ENCODE measurements around the gene TAS1R1. TPM values are rescaled to one million over a fixed set of nuclear protein-coding genes. Genes with fewer than 3 reads are reported as not detected.

TAS1R1 gene
- total and polyA plus RNA-seq, 9 of the 15 experiments (the other 6 are each of a cell fraction or from before 2014, with no cell fraction given), result 0.06 TPM; not detected in 8

DNA sequence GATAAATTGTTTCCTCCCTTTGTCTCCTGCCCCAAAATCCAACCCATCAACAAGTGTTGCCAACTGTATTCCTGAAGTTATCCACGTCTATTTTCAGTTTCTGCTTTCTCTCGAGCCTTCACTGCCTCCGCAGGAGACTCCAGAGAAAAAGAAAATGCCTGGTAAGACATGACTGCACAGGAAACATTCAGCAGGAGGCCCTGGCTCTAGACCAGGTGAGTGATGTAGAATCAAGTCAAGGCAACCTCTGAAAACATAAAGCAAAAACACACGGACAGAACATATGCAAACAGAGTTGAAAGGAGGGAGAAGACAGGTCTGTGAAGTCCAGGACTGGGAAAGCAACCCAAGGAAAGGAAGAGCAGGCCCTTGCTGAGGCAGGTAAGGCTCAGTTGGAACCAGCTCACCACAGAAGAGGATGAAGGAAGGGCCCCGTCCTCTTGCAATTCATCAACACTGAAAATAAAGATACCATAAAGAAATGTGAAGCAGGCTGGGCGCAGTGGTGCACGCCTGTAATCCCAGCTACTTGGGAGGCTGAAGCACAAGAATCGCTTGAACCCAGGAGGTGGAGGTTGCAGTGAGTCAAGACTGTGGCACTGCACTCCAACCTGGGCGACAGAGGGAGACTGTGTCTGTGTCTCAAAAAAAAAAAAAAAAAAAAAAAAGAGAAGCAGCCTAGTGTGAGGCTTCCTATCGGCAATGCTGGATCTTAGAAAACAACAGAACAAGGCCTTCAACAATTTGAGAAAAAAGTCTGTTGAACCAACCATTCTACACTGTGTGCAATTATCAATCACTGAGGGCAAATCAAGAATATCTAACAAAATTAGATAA lies 9.6 kb upstream of the TAS1R1 start:
- ATAC-seq (no peak), FAIRE-seq (peak; percentile 54), DNase-seq (ENCODE audit: extremely low read depth in 1 of 4, low spot score in 3 of 4) (no peak)
- BruUV-seq (replicated peaks), result no TSS peak
- WGBS (ENCODE audit: insufficient coverage, low coverage, missing lambda C conversion rate), result 79% methylated on average over 10 of the region's 10 CpGs
- H3K4me2 ChIP-seq (ENCODE audit: insufficient read depth, low read length), result no peak overlapping the region
- no peak overlapping the region for H2AFZ ChIP-seq (ENCODE audit: low read depth, low read length)
- intact Hi-C loops (cut with micrococcal nuclease) (no loop called here), in situ Hi-C loops (cut with MboI) (no loop called here)
- H3K36me3 ChIP-seq (ENCODE audit: control insufficient read depth, insufficient read depth, low read length), result peaks cover 95% of the 10 kb centered on the region
- H3K79me2 ChIP-seq (ENCODE audit: control insufficient read depth, insufficient read depth, low read length), result peaks cover 8% of the 10 kb centered on the region; the same call in 1 of the 3 replicates
- no peaks in the 10 kb centered on the region for H3K27me3 ChIP-seq (ENCODE audit: control insufficient read depth in 2 of 2, insufficient read depth in 2 of 2, low read length in 2 of 2)
- 0 out of 2 replicates have a peak, but pooled peaks cover 6% of the 10 kb centered on the region for H4K20me1 ChIP-seq (replicated peaks; ENCODE audit: control insufficient read depth, insufficient read depth, low read length)
- ChIA-PET POLR2A (no interaction called here), CTCF (ENCODE audit: low intra/inter-chr PET ratio) (no interaction called here)
- no peaks in the 10 kb centered on the region for H3K9me3 ChIP-seq (replicated peaks; ENCODE audit: control insufficient read depth, insufficient read depth, low read depth, low read length)
- no peak overlapping the region for H3K4me3 ChIP-seq
- H3K9ac ChIP-seq (ENCODE audit: insufficient read depth in 1 of 2, low read depth in 2 of 2, low read length in 2 of 2), result no peak overlapping the region
- no peak for TF ChIP-seq SNIP1 (IDR thresholded peaks at IDR 0.05; ENCODE audit: low read depth)
- TF ChIP-seq MTA1 (IDR thresholded peaks at IDR 0.05; ENCODE audit: borderline replicate concordance), result no peak
- TF ChIP-seq ETV5 (CRISPR knock-in tag; IDR thresholded peaks at IDR 0.05; ENCODE audit: low read depth), result no peak
- TF ChIP-seq DPF2 (IDR thresholded peaks at IDR 0.05), result no peak
- TF ChIP-seq, protein P1, sequence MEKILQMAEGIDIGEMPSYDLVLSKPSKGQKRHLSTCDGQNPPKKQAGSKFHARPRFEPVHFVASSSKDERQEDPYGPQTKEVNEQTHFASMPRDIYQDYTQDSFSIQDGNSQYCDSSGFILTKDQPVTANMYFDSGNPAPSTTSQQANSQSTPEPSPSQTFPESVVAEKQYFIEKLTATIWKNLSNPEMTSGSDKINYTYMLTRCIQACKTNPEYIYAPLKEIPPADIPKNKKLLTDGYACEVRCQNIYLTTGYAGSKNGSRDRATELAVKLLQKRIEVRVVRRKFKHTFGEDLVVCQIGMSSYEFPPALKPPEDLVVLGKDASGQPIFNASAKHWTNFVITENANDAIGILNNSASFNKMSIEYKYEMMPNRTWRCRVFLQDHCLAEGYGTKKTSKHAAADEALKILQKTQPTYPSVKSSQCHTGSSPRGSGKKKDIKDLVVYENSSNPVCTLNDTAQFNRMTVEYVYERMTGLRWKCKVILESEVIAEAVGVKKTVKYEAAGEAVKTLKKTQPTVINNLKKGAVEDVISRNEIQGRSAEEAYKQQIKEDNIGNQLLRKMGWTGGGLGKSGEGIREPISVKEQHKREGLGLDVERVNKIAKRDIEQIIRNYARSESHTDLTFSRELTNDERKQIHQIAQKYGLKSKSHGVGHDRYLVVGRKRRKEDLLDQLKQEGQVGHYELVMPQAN (IDR thresholded peaks at IDR 0.05; ENCODE audit: borderline replicate concordance), result no peak
- TF ChIP-seq, protein P2, sequence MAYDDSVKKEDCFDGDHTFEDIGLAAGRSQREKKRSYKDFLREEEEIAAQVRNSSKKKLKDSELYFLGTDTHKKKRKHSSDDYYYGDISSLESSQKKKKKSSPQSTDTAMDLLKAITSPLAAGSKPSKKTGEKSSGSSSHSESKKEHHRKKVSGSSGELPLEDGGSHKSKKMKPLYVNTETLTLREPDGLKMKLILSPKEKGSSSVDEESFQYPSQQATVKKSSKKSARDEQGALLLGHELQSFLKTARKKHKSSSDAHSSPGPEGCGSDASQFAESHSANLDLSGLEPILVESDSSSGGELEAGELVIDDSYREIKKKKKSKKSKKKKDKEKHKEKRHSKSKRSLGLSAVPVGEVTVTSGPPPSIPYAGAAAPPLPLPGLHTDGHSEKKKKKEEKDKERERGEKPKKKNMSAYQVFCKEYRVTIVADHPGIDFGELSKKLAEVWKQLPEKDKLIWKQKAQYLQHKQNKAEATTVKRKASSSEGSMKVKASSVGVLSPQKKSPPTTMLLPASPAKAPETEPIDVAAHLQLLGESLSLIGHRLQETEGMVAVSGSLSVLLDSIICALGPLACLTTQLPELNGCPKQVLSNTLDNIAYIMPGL (CRISPR knock-in tag; IDR thresholded peaks at IDR 0.05), result no peak
- TF ChIP-seq, protein P3, sequence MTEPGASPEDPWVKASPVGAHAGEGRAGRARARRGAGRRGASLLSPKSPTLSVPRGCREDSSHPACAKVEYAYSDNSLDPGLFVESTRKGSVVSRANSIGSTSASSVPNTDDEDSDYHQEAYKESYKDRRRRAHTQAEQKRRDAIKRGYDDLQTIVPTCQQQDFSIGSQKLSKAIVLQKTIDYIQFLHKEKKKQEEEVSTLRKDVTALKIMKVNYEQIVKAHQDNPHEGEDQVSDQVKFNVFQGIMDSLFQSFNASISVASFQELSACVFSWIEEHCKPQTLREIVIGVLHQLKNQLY (CRISPR knock-in tag; conservative IDR thresholded peaks at IDR 0.05), result no peak
- TF ChIP-seq PHF20 (IDR thresholded peaks at IDR 0.05; ENCODE audit: partially characterized antibody), result no peak
- TF ChIP-seq SIN3A (IDR thresholded peaks at IDR 0.05; ENCODE audit: borderline replicate concordance in 2 of 2, control insufficient read depth in 1 of 2, low read depth in 2 of 2, low read length in 2 of 2), result no peak
- TF ChIP-seq SP2 (IDR thresholded peaks at IDR 0.05; ENCODE audit: extremely low read depth, low read depth, low read length, poor library complexity, severe bottlenecking), result no peak
- no peaks in the 10 kb centered on the region for H3K9me1 ChIP-seq (ENCODE audit: control insufficient read depth, insufficient read depth, low read length)
- no peak overlapping the region for H3K27ac ChIP-seq (ENCODE audit: extremely low read depth, low read depth, low read length)
- no peaks in the 10 kb centered on the region for H3K4me1 ChIP-seq (replicated peaks in 1 of 2; ENCODE audit: control insufficient read depth in 2 of 2, insufficient read depth in 2 of 2, low read length in 2 of 2)
